ENCODE measurements around the gene FN3KRP. TPM values are rescaled to one million over a fixed set of nuclear protein-coding genes. Genes with fewer than 3 reads are reported as not detected.

The FN3KRP gene
- total and polyA plus RNA-seq, 2 donors (not counting 1 experiment from before 2014, with no cell fraction given): 16.8 to 44.2 TPM

GRCh38 chr17:82677353-82677925, 39.1 kb upstream of the FN3KRP start:
- H3K4me3 ChIP-seq (ENCODE audit: control extremely low read depth in 1 of 5, extremely low read depth in 1 of 5, insufficient read depth in 1 of 5, low read depth in 2 of 5, low read length in 4 of 5): no peak overlapping the region
- H3K27me3 ChIP-seq (replicated peaks in 1 of 4; ENCODE audit: control extremely low read depth in 1 of 4, control insufficient read depth in 3 of 4, insufficient read depth in 4 of 4, low read length in 3 of 4): no peaks in the 10 kb centered on the region
- H3K9me3 ChIP-seq (ENCODE audit: control extremely low read depth in 1 of 3, control insufficient read depth in 2 of 3, insufficient read depth in 1 of 3, low read length in 2 of 3): peaks cover 0 to 16% (median 12%) of the 10 kb centered on the region in 3 donors
- H3K4me1 Mint-ChIP-seq: no peaks in the 10 kb centered on the region
- H3K4me3 Mint-ChIP-seq: no peak overlapping the region
- WGBS (ENCODE audit: insufficient coverage): 87% methylated on average over 23 of the region's 23 CpGs
- ATAC-seq (ENCODE audit: low read depth) (no peak), DNase-seq (no peak)
- no peak overlapping the region for H3K27ac Mint-ChIP-seq
- no peaks in the 10 kb centered on the region for H3K4me1 ChIP-seq (ENCODE audit: control insufficient read depth in 2 of 2, insufficient read depth in 2 of 2, low read length in 2 of 2)
- ChIA-PET CTCF (interaction anchor here (0.8 kb wide), 1 partner anchor 9 kb away, joined by 3 read pairs; no protein-coding TSS in a partner anchor), POLR2A (no interaction called here)
- intact Hi-C loops (cut with micrococcal nuclease): no loop called here
- H4K20me1 ChIP-seq (ENCODE audit: control insufficient read depth, insufficient read depth, low read length, poor library complexity, severe bottlenecking): no peaks in the 10 kb centered on the region
- H2AFZ ChIP-seq (ENCODE audit: insufficient read depth, low read depth, low read length, poor library complexity, severe bottlenecking): no peak overlapping the region
- no peak overlapping the region for H3K27ac ChIP-seq (ENCODE audit: low read length in 2 of 2)
- H3K27me3 Mint-ChIP-seq: no peaks in the 10 kb centered on the region
- H3K4me2 ChIP-seq (replicated peaks; ENCODE audit: low read depth, low read length, poor library complexity, severe bottlenecking): no peak overlapping the region
- no peak overlapping the region for H3K9ac ChIP-seq (ENCODE audit: low read length)
- no peaks in the 10 kb centered on the region for H3K36me3 ChIP-seq (replicated peaks in 1 of 2; ENCODE audit: control extremely low read depth in 1 of 2, control insufficient read depth in 1 of 2, extremely low read depth in 1 of 2, insufficient read depth in 2 of 2, low read length in 1 of 2)
- H3K79me2 ChIP-seq (ENCODE audit: control insufficient read depth, insufficient read depth, low read length): no peaks in the 10 kb centered on the region
- no peaks in the 10 kb centered on the region for H3K9me3 Mint-ChIP-seq (ENCODE audit: insufficient read depth)
- TF ChIP-seq CTCF (IDR thresholded peaks at IDR 0.05) (no peak), EZH2 (IDR thresholded peaks at IDR 0.05; ENCODE audit: borderline replicate concordance, insufficient read depth, low read depth, low read length, poor library complexity, severe bottlenecking) (no peak)

GRCh38 chr17:82678265-82678891, 38.1 kb upstream of the FN3KRP start:
- Histone ChIP-seq H2AFZ (ENCODE audit: insufficient read depth, low read depth, low read length, poor library complexity, severe bottlenecking) (no peak overlapping the region), H3K9me3 (ENCODE audit: control extremely low read depth in 1 of 3, control insufficient read depth in 2 of 3, insufficient read depth in 1 of 3, low read length in 2 of 3) (peaks cover 0 to 16% (median 12%) of the 10 kb centered on the region in 3 donors), H3K4me1 (ENCODE audit: control insufficient read depth in 2 of 2, insufficient read depth in 2 of 2, low read length in 2 of 2) (no peaks in the 10 kb centered on the region), H3K27ac (ENCODE audit: low read length in 2 of 2) (no peak overlapping the region), H3K27me3 (replicated peaks in 1 of 4; ENCODE audit: control extremely low read depth in 1 of 4, control insufficient read depth in 3 of 4, insufficient read depth in 4 of 4, low read length in 3 of 4) (no peaks in the 10 kb centered on the region), H3K9ac (ENCODE audit: low read length) (no peak overlapping the region), H4K20me1 (ENCODE audit: control insufficient read depth, insufficient read depth, low read length, poor library complexity, severe bottlenecking) (no peaks in the 10 kb centered on the region), H3K4me2 (replicated peaks; ENCODE audit: low read depth, low read length, poor library complexity, severe bottlenecking) (no peak overlapping the region), H3K79me2 (ENCODE audit: control insufficient read depth, insufficient read depth, low read length) (no peaks in the 10 kb centered on the region), H3K4me3 (ENCODE audit: control extremely low read depth in 1 of 5, extremely low read depth in 1 of 5, insufficient read depth in 1 of 5, low read depth in 2 of 5, low read length in 4 of 5) (no peak overlapping the region), H3K36me3 (replicated peaks in 1 of 2; ENCODE audit: control extremely low read depth in 1 of 2, control insufficient read depth in 1 of 2, extremely low read depth in 1 of 2, insufficient read depth in 2 of 2, low read length in 1 of 2) (no peaks in the 10 kb centered on the region)
- ChIA-PET POLR2A (no interaction called here), CTCF (interaction anchor here (0.9 kb wide), 1 partner anchor 10 kb away, joined by 3 read pairs; no protein-coding TSS in a partner anchor)
- TF ChIP-seq CTCF (IDR thresholded peaks at IDR 0.05): no peak
- no peak for TF ChIP-seq EZH2 (IDR thresholded peaks at IDR 0.05; ENCODE audit: borderline replicate concordance, insufficient read depth, low read depth, low read length, poor library complexity, severe bottlenecking)
- no peaks in the 10 kb centered on the region for H3K27me3 Mint-ChIP-seq
- no peak overlapping the region for H3K4me3 Mint-ChIP-seq
- no peaks in the 10 kb centered on the region for H3K4me1 Mint-ChIP-seq
- DNase-seq: no peak
- no peaks in the 10 kb centered on the region for H3K9me3 Mint-ChIP-seq (ENCODE audit: insufficient read depth)
- 86% methylated on average over 6 of the region's 14 CpGs for WGBS (ENCODE audit: insufficient coverage)
- intact Hi-C loops (cut with micrococcal nuclease): no loop called here
- ATAC-seq (ENCODE audit: low read depth): no peak
- no peak overlapping the region for H3K27ac Mint-ChIP-seq
